ENCODE data around the gene NHEJ1. TPM values are rescaled to one million over a fixed set of nuclear protein-coding genes. Genes with fewer than 3 reads are reported as not detected.

NHEJ1 gene
- total and polyA plus RNA-seq, 9 of the 15 experiments (the other 6 are each of a cell fraction or from before 2014, with no cell fraction given), result 9.0 to 23.7 (median 13.9) TPM

- TF ChIP-seq MGA (IDR thresholded peaks at IDR 0.05) (peak; percentile 43), FOXK2 (conservative IDR thresholded peaks at IDR 0.05 in 1 of 2, IDR thresholded peaks at IDR 0.05 in 1 of 2; ENCODE audit: low read depth in 2 of 2) (peak in 1 of 2 experiments; percentile 53; a peak in 1 of 4 replicates), RREB1 (CRISPR knock-in tag; IDR thresholded peaks at IDR 0.05) (no peak), ATF1 (CRISPR knock-in tag; IDR thresholded peaks at IDR 0.05) (no peak), ATF1 (tag; IDR thresholded peaks at IDR 0.05) (peak; percentile 82), MYBL2 (IDR thresholded peaks at IDR 0.05; ENCODE audit: low read depth) (no peak), MYBL2 (CRISPR knock-in tag; IDR thresholded peaks at IDR 0.05; ENCODE audit: borderline replicate concordance) (no peak), SUPT5H (IDR thresholded peaks at IDR 0.05) (peak; percentile 88)
Observed at GRCh38 chr2:219206328-219207133, 45.9 kb upstream of the NHEJ1 start, which contains the start of gene ZFAND2B (continued).

All from K562 (cell line).